Loucy (cell line): ENCODE results near the gene VWA5B1.

Experiments used
- CTCF ChIP-seq: fragments of 200-600 bp; sonication (generic); conservative IDR thresholded peaks from 2 replicates; pipeline ENCODE4 v1.5.1; 2014; ENCODE audit warnings: mild to moderate bottlenecking, antibody characterized with exemption, low read length
- EZH2phosphoT487 ChIP-seq: fragments of 200-600 bp; IDR thresholded peaks from 2 replicates; pipeline ENCODE4 v1.6.1; 2018; ENCODE audit warnings: antibody characterized with exemption, mild to moderate bottlenecking, moderate library complexity, borderline replicate concordance

- no peak for TF ChIP-seq EZH2phosphoT487
- no peak for TF ChIP-seq CTCF
Measured at GRCh38 chr1:20284625-20285024, 6.0 kb upstream of the VWA5B1 start.
